NCI-H2107 treated with DMSO at 0.1 percent for 48 hours (cell line): ENCODE data around the gene PIM3.
A peak's percentile ranks its signal among the peaks of the same experiment; 100 is the strongest.
"Not testable (repeated sequence)": the region's sequence is repeated elsewhere in the genome, so short reads cannot be mapped to it uniquely, and the experiment has no call there.

Source experiments
- DNase-seq: peaks from one replicate; lab custom pipeline; 2025; ENCODE audit not compliant: unreplicated experiment; lab: John Stamatoyannopoulos, UW

The PIM3 gene

DNA sequence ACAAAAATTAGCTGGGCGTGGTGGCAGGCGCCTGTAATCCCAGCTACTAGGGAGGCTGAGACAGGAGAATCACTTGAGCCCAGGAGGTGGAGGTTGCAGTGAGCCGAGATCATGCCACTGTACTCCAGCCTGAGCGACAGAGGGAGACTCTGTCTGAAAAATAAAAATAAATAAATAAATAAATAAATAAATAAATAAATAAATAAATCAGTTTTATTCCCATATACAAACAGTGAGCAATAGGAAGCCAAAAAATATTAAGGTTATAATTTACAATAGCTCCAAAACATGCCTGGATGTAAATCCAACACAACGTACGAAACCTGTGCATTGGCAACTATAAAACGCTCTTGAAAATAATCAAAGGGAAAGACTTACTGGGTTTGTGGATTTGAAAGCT is 21.2 kb downstream of the PIM3 start:
- not testable (repeated sequence) for DNase-seq

DNA sequence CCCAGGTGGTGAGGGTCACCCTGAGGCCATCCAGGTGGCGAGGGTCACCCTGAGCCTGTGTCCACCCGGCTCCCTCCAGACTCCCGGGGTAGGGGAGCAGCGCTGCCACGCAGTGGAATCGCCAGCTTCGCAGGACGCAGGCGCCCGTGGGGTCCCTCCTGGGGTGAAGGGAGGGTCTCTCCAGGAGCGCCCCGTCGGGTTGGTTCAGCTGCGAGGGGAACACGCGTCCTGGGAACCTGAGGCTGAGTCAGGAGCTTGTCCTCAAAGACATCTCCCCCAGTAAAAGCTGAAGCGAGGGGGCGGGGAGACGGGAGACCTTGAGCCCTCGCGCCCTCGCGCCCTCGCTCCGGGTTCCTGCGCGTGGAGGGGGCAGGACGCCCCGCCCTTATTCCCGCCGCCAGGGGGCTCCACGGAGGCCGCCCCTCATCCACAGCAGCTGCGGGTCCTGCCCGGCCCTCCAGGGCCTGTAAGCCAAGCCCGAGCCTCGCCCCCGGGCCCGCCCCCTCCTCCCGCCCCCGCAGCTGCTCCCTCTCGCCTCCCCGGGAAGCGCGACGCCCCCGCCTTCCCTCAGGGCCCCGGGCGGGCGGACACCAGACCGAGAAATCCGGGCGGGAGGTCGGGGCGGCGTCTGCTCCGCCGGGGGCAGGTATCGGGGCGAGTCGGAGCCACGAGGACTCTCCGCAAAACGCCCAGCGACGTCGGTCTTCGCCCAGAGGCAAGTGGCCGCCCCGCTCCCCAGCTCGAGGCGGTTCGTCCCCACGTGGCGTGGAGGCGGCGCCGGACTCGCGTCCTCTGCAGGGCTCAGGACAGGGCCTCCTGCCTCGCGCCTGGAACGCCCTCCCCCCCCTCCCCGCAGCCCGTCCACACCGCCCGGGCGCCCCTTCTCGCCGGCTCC is 22.8 kb downstream of the PIM3 start:
- DNase-seq = no peak

DNA sequence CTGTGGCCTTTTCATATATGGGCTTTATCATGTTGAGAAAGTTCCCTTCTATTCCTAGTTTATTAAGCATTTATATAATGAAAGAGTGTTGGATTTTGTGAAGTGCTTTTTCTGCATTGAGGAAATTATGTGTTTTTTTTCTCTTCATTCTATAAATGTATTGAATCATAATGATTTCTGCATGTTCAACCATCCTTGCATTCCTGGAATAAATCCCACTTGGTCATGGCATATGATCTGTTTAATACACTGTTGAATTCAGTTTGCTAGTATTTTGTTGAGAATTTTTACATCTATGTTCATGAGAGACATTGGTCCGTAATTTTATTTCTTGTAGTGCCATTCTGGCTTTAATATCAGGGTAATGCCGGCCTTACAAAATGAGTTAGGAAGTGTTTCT is 25.8 kb downstream of the PIM3 start:
- DNase-seq = no peak

DNA sequence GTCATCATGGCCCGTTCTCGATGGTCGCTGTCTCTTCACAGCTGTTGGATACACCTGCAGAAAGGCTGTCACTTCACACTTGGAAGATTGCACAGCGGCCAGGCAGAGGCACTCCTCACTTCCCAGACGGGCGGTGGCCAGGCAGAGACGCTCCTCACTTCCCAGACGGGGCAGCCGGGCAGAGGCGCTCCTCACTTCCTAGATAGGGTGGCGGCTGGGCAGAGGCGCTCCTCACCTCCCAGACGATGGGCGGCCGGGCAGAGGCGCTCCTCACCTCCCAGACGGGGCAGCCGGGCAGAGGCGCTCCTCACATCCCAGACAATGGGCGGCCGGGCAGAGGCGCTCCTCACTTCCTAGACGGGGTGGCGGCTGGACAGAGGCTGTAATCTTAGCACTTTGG is 29.3 kb downstream of the PIM3 start:
- DNase-seq = not testable (repeated sequence)

DNA sequence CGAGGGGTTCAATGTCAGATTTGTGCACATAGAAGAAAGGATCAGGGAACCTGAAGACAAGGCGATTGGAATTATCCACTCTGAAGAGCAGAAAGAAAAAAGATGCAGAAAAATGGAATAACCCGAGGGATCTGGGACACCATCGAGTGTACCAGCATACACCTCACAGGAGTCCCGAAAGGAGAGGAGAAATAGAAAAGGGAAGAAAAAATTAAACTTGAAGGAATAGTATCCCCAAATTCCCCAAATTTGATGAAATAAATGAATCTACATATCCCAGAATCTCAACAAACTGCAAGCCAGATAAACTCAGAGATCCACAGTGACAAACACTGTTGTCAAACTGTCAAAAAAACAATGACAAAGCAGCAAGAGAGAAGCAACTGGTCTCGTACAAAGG is 30.6 kb downstream of the PIM3 start:
- no peak for DNase-seq

DNA sequence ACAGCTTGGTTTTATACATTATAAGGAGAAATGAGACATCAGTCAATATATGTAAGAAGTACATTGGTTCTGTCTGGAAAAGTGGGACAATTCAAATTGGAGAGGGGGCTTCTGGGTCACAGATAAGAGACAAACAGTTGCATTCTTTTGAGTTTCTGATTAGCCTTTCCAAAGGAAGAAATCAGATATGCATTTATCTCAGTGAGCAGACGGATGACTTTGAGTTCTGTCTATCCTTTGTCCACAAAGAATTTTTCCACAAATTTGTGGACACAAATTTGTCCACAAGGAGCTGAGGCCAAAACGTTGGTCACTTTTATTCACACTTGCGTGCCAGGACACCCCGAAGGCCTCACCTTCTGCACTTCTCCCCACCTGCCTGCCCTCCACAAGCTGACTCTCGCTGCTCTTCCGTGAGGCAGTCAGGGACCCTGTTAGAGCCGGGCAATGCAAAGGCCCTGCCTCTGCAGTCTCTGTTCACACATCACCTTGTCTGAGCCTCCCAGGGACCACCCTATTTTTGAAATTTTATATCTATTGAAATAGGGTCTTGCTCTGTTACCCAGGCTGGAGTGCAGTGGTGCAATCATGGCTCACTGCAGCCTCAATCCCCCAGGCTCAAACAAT is 31.4 kb downstream of the PIM3 start:
- no peak for DNase-seq

DNA sequence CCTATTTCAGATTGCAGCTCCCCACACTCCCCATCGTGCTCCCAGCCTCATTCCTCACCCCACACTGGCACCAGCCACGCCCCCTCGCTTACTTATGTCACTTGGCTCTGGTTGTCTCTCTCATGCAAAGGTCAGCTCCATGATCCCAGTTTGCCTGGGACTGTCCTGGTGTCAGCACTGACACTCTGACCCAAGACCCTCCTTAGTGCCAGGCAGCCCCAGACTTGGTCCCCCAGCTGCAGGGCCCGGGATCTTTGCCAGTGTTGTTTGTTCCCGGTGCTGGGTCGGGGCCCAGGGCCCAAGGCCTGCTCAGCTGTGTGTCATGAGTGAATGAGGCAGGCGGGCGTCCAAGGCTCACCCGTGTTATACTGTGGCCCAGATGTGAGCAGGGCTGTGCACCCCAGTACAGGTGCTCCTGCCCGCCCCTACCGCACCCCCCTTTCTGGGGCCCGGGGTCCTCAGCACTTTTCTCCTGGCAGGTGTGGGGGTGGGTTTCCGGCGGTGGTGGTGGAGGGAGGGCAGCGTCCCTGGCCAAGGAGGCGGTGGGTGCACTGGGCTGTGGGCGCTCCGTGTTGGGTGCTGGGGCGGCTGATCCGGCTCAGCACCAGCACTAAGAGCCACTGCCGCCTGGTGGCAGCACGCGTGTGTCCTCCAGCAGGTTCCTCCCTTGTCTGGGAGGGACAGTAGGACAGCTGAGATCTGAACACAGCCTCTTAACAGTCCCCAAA is 32.5 kb downstream of the PIM3 start:
- peak; percentile 18 for DNase-seq

DNA sequence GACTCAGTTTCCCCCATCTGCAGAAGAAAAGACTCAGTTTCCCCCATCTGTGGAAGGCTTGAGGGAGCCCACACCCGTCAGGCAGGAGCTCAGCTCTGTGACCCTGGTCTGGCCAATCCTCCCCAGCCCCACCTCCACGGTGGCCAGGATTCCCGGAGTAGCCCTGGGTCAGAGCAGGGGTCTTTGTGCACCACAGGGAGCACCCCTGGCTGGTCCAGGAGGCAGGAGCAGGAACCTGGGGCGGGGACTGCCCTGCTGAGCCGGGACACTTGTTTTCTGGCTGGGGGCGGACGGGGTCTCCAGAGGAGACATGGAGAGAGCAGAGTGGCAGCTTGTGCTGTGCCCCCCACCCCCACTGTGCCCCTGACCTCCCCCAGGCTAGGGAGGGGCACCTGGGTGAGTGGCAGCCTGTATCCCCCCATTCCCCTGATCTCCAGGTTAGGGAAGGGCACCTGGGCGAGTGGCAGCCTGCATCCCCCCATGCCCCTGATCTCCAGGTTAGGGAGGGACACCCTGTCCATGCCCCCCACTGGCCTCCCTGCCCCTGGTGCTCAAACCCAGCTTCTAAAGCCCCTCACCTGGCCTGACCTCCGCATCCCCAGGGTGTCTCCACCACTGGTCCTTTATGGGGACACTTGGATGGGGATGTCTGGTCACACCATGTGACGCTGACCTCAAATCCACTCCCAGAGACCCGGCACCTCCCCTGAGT is 33.2 kb downstream of the PIM3 start:
- DNase-seq = no peak

DNA sequence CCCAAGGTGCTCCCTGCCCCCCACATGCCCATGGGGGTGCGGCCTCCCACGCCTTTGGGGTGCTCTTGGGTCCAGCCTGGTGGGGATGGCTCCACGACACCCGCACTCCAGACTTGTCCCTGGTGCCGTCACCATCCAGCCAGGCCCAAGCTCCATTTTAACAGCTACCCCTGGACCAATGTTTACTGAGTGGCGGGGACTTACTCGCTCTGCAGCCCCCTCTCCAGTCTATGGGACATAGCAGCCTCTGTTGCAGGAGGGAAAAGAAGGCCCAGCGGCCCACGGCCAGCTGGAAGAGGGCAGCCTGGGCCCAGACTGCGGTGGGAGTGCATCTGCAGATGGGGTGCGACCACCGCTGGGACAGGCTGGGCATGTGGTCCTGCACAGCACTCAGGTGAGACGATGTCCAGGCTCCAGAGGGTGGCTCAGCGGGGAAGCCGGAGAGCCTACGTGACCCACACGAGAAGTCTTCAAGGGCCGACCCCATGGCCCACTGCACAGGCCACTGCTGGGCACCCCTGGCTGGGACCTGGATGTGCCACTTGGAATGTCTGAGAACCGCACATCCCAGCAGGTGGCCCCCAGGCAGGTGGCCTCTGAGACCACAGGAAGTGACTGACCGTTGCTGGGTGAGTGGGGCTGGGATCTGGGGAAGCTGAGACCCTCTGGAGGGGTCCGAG is 33.9 kb downstream of the PIM3 start:
- no peak for DNase-seq

DNA sequence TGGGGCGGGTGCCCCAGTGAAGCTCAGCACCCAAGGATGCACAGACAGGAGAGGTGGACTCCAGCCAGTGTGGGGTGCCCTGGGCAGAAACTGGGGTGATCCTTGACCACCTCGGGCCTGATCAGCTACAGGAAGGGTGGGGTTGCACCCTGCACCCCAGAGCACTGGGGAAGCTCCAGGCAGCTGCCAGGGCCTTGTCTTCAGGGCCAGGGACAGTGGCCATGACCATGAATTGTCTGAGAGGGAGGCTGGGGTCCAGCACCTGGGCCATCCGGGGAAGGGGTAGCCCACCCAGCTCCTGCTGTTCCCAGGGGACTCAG is 34.4 kb downstream of the PIM3 start:
- DNase-seq = no peak

DNA sequence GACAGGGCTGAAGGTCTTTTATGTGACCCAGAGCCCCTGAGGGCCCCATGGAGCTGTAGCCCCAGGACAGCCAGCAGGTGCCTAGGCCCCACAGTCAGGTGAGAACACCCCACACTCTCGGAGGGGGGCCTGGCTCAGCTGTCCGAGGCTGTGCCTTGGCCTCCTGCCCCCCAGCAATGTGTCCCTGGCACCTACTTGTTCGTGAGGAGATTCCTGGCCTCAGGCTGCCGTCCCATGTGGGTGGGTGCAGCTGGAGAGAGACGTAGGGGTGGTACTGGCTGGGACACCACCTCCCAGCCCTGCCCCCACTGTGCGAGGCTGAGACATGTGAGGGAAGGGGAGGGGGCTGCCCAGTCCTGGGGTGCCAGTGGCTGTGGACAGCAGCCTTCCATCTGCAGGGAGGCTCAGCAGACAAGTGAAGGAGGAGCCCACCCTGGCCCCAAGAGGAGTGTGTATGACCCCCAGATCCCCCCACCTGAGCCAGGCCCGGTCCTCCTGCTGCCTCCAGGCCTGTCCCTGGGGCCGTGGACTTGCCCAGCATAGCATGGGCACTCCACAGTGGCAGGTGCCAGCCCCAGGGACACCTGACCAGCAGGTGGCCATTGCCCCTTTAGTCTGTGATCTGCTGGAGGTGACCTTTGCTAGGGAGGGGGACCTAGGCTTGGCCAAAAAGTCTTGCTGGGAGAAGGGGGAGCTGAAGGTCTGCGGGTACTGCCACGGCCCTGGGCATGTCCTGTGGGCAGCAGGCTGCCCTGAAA is 35.0 kb downstream of the PIM3 start:
- DNase-seq = no peak

DNA sequence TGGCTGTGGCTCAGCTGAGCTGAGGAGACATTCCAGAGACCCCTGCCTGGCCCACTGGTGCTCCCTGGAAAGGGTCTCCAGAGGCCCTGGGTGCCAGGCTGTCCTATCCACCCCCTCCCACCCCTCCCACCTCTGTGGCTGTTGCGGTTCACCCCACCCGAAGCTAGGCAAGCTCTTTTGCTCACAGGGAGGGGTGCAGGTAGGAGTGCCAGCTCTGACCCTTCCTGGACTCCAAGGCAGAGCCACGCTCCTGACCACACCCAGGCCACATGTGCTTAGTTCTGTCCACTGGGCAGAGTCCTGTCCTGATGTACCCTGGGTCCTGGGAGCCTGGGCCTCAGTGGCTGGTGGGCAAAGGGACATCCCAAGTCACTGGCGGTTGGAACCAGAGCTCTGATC is 35.5 kb downstream of the PIM3 start:
- no peak for DNase-seq

DNA sequence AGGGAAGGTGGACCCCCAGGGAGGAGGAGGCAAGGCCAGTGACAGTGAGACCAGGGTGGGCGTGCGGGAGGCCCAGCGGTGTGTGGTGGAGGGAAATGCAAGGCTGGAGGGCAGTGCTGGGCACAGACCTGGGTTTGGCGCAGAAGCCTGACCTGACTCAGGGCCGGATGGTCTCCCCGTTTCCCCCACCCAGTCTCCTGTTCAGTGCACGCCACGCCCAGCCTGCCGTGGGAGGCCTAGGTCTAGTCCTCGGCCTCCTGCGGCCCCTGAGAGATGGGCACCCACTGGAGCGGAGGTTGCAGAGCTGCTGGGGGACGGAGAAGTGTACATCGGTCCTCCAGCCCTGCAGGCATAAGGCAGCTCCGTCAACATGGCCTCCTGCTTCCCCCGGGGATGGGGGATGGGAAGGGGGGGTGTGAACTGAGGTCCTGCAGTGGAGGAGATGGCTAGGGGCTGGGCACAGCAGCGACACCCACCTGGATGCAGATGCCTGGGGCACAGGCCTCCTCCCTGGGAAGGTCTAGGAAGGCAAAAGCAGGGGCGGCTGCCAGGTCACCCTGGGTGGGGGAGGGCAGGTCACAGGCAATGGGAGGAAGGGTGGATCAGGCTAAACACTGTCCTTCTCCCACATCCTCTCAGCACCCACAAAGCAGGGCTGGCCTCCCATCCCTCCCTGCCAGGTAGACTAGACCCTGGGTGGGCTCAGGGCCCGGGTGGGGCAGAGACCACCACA is 36.1 kb downstream of the PIM3 start:
- DNase-seq = no peak

DNA sequence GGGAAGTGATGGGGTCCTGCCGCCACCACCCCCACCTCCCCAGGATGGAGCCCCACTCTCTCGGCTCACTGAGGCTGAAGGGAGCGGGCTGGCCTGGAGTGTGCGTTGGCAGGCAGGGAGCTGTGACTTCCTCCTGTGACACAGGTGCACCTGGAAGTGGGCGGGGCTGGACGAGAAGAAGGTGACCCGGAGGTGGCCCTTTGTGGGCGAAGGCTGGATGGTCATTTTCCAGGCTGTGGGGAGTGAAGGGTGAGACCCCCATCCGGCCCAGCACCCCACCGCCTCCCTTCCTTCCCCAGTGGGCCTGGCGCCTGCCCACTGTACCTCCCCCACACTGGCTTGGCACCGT is 36.7 kb downstream of the PIM3 start:
- DNase-seq = no peak

DNA sequence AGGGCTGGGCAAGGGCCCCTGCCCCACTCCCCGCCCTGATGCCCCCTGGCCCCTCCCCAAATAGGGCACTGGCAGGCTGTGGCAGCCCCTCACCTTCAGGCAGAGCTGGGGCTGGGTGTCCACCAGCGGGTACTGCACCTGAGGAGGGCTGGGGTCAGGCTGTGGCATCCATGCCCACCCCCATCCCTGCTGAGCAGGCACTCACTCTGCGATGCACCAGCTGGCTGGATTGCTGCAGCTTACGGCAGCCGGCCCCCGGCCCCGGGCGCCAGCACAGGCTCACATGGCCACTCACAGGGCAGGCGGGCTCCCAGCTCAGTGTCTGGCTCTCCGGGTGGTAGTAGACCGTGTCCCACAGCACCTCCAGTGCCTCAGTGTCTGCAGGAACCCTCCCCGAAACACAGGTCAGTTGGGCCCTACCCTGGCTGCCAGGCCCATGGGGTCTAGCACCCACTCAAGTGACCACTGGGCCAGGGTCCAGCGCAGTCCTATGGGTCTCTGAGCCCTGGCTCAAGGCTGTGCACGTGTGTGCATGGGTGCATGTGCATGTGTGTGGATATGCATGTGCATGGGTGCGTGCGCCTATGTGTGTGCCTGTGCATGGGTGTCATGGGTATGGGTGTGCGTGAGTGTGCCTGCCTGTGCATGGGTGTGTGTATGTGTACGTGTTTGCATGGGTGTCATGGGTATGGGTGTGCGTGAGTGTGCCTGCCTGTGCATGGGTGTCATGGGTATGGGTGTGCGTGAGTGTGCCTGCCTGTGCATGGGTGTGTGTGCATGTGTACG is 37.6 kb downstream of the PIM3 start:
- DNase-seq = no peak

DNA sequence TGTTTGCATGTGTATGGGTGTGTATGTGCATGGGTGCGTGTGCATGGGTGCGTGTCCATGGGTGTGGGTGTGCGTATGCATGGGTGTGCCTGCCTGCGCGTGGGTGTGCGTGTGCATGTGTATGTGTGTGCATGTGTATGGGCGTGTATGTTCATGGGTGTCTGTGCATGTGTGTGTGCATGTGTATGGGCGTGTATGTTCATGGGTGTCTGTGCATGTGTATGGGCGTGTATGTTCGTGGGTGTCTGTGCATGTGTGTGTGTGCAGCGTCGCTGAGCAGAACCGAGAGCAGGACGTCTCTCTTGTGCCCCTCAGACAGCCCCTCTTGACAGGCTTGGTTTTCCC is 38.1 kb downstream of the PIM3 start:
- DNase-seq = no peak

DNA sequence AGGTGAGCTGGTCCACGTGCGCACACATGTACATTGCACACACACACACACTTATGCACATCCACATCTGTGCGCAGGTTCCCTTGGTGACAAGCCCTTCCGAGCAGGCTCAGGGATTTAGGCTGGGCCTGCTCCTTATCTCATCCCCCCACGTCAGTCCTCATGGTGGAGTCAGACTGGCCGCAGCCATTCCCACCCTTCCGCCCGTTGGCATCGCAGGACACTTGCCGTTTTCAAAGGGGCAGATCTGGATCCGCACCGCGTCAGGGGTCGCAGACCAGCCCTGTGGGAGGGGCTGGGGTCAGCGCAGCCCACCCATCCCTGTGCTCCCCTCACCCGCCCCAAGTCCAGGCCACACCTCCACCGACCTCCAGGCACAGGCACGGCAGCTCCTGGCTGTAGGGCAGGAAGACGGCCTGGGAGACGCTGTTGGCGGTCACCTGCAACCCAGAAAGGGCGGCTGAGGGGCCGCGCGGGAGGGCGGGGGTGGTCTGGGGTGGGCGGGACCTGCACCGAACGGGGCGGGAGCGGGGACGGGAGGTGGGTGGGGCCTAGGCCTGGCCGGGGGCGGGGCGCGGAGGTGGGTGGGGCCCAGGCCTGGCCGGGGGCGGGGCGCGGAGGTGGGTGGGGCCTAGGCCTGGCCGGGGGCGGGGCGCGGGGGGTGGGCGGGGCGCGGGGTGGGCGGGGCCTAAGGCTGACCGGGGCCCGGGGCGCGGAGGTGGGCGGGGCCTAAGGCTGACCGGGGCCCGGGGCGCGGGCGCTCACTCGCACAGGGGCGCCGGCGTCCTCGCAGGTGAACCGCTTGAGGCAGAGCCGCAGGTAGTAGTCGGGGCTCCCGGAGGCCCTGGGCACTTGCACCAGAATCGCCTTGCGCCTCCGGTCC is 38.7 kb downstream of the PIM3 start:
- DNase-seq = no peak

DNA sequence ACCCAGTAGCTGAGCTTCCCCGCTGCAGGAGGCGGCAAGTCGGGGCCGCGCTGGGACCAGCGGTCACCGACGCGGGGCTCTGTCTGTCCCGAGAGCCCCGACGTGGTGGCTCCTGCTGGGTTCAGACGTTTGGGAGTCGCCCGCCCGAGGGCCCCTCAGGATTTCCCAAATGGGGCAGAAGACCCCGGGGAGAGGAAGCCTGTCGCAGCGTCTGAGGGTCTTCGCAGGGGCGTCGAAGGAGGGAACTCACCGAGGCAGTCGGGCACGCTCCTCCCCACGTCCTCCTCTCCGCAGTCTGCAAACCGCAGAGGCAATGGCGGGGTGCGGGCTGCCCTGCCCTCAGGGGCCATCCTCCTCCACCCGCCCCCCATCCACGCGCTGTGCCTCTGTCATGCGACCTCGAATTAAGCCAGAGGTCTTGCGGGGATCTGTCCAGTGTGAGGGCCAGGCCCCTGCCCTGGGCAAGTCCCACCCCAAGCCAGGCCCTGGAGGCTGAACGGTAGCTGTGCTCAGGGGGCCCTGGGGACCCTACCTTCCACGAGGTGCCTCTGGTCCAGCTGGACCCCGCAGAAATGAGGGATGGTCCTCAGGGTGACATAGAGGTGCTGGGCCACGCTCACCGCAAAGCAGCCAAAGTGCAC is 39.5 kb downstream of the PIM3 start:
- DNase-seq = no peak
